ENCODE data around the gene PAX7.

DNA sequence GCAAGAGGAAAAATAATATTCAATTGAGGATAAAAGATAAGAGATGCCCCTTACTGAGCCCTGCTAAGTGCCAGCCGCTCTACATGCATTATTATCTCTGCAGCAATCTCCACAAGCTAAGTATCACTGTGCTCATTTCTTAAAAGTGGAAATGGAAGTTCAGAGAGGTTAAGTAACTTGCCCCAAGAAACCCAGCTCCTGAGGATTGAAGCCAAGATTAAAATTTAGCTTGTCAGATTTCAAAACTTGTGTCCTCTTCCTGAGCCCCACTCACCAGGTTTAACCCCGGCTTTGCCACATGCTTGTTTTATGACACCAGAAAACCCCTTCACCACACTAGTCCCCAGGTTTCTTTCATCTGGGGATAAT lies 11.2 kb upstream of the PAX7 start:
- TF ChIP-seq POLR2A (IDR thresholded peaks at IDR 0.05; ENCODE audit: low read depth): no peak
- TF ChIP-seq EP300 (IDR thresholded peaks at IDR 0.05): no peak
- TF ChIP-seq, protein P1, sequence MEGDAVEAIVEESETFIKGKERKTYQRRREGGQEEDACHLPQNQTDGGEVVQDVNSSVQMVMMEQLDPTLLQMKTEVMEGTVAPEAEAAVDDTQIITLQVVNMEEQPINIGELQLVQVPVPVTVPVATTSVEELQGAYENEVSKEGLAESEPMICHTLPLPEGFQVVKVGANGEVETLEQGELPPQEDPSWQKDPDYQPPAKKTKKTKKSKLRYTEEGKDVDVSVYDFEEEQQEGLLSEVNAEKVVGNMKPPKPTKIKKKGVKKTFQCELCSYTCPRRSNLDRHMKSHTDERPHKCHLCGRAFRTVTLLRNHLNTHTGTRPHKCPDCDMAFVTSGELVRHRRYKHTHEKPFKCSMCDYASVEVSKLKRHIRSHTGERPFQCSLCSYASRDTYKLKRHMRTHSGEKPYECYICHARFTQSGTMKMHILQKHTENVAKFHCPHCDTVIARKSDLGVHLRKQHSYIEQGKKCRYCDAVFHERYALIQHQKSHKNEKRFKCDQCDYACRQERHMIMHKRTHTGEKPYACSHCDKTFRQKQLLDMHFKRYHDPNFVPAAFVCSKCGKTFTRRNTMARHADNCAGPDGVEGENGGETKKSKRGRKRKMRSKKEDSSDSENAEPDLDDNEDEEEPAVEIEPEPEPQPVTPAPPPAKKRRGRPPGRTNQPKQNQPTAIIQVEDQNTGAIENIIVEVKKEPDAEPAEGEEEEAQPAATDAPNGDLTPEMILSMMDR (IDR thresholded peaks at IDR 0.05): no peak
